NCI-H1930 (cell line): Measurements from ENCODE around the gene RBFOX2.
"Not testable (repeated sequence)": the region's sequence is repeated elsewhere in the genome, so short reads cannot be mapped to it uniquely, and the experiment has no call there.

ENCODE experiments used
- DNase-seq, 2 experiments: peaks; one replicate each; lab custom pipeline; 2025; lab: John Stamatoyannopoulos, UW

The RBFOX2 gene

DNA sequence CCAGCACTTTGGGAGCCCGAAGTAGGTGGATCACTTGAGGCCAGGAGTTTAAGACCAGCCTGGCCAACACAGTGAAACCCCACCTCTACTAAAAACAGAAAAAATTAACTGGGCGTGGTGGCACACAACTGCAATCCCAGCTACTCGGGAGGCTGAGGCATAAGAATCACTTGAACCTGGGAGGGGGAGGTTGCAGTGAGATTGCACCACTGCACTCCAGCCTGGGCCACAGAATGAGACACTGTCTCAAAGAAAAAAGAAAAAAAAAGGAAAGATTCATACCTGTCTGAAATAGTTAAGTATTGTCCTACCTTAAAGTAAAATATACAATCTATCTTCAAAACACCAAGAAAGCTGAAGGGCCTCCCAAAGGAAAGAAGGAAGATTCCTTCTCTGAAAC lies 20.1 kb downstream of the RBFOX2 start:
- DNase-seq: no peak

DNA sequence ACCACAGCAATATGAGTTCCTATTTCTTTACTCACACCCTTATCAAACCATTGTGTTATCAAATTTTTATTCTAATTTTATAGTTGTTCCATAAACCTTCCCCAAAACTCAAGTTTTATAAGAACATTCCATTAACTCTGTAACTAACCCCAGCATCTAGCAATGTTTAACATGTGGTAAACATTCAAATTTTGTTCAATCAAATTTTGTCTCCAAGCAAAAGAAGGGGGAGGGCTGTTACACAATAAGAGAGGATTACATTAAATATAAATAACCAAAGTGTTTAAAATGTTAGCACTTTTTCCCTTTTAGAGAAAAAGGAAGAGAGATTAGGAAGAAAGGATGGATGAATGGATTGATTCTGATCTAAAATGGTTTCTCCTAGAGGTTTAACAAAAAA lies 20.5 kb downstream of the RBFOX2 start:
- no peak for DNase-seq

DNA sequence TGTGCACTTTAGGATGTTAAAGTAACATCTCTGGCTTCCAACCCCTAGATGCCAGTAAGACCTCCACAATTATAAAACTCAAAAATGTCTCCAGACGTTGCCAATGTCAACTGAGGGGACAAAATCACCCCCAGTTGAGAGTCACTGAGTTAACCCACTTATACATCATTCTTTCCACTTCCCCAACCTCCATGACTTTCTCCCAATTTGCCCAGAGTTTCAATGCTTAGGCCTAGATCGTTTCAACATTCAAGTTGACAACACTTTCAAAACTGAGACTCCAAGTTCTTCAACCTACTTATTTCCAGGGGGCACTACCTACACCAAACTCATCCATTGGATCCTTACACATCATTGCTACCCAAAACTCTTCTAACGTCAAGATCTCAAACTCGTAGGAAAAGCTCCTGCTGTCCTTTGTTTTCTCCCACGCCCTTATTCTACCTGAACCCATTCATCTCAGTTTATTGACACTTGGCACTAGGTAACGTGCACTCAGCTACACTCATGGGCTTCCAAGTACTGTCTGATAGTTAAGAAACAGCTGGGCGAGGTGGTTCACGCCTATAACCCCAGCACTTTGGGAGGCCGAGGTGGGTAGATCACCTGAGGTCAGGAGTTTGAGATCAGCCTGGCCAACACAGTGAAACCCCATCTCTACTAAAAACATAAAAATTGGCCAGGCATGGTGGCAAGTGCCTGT lies 24.5 kb downstream of the RBFOX2 start:
- DNase-seq: no peak

DNA sequence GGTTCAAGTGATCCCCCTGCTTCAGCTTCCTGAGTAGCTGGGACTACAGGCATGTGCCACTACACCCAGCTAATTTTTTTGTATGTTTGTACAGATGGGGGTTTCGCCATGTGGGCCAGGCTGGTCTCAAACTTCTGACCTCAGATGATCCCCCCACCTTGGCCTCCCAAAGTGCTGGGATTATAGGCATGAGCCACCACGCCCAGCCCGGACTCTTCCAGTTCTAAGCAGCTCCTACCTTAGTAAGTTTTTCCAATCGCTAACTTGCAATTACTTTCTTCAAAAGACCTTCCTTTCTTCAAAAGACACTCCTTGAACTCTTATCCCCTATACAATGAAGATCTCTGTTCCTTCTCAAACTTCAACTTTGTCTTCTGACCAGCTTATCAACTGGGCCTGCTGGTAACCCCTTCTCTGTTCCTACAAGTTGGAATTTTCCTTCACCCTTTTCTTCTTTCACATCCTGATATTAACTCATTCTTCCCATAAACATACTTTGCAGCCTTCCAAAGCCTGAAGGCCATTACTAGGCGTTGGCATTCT lies 25.8 kb downstream of the RBFOX2 start:
- DNase-seq: no peak

DNA sequence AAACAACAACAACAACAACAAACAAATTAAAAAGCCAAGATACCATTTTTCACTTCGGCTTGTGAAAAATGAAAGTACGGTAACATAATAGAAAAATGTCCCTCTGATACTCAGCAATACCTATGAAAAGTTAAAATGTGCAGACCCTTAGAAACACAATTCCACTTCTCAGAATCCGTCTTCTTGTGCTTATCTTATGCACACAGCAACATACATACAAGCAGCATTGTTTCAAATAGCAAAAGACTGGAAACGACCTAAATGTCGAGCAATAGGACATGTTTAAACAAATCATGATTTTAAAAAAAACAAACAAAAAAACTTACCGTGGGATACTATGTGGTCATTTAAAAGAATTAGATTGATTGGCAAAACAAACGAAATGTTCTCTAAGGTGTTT lies 26.5 kb downstream of the RBFOX2 start:
- DNase-seq: no peak

DNA sequence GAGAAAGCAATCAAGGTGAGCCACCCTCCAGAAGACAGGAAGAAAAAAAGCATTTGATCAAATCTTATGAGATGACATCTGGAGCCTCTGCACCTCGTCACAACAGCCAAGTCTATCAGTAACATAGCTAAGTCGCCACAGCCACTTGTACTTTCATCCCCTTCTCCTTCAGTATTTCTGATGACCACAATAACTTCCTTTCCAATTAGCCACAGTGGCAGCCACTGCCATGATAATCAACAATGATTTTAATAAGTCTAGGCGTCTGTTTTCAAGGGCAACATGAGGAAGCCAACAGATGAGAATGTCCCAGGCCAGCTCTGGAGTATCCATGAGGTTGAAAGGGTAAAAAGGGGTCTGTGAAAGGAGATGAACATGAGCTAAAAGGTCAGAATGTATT lies 29.9 kb downstream of the RBFOX2 start:
- no peak for DNase-seq

DNA sequence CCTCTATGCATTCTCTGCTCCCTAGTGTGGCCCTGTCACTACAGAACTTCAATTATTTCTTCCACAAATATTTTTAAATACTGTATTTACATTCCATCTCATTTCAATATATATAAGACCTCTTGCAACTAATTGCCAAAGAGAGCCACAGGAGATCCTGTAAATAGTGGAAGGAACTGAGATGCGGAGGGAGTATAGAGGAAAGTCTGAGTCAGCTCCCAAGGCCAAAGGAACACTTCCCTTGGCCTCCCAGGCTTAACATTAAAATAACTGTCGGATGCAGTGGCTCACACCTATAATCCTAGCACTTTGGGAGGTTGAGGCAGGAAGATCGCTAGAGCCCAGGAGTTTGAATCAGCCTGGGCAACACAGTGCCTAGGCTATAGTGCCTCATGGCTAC lies 31.2 kb downstream of the RBFOX2 start:
- DNase-seq: no peak

DNA sequence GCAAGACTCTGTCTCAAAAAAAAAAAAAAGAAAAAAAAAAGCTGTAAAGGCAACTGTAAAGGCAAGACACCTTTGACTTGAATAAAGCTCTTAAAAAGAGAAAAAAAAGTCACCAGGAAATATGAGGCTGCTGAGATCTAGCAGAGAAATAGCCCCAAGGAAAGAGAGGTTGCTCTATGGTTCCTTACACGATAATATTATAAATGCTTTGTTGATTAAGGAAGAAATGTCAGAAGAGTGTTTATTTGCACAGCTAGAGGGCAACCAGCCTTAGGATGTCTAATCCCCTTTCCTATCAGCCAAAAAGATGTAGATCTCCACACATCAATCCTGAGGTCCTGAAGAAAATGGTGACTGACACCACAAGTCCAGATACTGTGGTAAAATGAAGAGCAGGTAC lies 32.0 kb downstream of the RBFOX2 start:
- DNase-seq: no peak

DNA sequence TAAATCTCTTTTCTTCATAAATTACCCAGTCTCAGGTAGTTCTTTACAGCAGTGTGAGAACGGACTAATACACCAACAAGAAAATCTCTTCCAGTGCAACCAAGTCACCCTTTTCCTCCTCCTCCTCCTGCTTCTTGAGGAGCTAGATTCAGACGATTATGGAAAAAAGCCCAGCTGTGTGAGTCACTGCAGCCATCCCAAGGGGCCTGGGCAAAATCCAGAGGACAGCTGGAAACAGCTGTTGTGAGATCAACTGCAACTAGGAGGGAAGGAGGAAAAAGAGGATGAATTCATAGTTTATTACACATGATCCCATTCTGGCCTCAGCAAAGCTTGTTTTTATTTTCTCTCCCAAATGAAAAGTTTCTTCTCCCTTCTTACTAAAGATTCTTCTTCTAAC lies 32.9 kb downstream of the RBFOX2 start:
- no peak for DNase-seq

DNA sequence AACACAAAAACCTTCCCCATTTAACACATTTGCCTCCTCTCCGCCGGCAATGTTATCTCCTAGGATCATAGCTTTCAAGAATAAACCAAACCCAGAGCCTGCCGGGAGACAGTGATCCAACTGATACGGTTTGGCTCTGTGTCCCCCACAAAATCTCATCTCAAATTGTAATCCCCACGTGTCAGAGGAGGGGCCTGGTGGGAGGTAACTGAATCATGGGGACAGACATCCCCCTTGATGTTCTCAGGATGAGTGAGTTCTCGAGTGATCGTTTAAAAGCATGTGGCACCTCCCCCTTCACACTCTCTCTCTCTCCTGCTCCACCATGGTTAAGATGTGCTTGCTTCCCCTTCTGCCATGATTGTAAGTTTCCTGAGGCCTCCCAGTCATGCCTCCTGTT lies 33.3 kb downstream of the RBFOX2 start:
- no peak for DNase-seq

DNA sequence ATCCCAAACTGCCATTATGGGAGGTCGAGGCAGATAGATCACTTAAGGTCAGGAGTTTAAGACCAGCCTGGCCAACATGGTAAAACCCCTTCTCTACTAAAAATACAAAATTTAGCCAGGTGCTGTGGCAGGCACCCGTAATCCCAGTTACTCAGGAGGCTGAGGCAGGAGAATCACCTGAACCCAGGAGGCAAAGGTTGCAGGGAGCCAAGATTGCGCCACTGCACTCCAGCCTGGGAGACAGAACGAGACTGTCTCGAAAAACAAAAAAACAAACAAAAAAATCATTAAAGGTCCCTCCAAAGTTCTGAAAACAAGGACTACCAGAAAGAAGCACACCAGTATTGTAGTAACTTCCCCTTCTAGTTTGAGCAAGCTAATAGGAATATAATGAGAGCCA lies 34.9 kb downstream of the RBFOX2 start:
- DNase-seq: not testable (repeated sequence)

DNA sequence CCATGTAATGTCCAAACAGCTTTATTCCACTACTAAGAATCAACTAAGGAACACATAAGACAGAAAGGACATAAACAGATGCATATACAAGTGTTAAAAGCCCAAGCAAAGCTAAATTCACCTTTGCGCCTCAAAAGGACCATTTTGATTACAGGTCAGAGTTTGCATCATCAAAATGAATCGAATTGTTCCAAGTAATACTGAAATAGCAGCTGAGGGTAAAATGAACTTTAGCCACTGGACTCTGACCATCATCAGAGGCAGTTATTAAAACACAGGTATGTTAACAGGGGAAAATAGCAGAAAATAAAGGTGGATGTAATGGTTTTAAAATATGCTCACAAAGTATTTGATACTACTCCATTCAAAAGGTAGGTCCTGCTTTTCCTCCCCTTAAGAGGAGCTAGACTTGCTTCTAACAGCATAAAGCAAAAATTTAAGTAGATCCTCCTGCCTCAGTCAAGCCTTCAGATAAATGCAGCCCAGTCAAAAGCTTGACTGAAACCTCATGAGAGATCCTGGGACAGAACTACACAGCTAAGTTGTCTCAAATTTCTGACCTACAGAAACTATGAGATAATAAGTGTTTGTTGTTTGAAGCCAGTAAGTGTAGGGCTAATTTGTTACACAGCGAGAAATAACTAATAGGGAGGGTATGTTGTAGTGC lies 35.4 kb downstream of the RBFOX2 start:
- DNase-seq: no peak

DNA sequence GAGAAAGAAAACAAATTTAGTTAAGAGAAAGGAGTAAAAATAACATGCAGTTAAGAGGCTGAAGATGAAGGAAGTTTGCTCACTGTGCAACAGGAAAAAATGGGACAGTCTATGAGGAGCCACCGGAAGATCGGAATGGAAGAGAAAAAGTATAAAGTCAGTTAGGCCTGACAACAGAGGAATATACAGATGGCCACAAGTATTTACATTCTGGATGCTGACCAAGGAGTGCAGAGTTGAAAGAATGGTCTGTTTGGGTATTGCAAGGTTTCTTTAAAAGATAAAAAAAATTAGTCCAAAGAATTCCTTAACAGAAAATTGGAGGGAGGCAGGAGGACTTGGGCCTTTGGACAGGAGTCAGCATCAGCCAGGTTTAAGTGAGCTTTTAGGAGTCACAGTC lies 37.5 kb downstream of the RBFOX2 start:
- DNase-seq: no peak

DNA sequence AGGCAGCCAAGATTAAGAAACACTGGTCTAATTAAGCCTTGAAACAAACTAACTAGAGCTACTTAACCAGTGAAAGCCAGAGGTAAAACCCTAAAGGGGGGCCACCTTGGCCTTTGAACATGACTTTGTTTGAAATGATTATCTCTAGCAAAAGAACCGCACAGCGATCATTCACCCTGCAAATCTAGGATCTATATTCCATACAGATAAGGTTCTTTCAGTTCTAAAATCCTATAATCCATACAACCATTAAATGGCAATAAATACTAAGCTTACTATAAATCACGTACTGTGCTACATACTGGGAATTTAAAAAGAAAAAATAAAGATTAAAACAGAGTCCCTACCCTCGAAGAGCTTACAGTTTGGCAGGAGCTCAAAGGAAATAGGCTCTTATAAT lies 40.6 kb downstream of the RBFOX2 start:
- no peak for DNase-seq

DNA sequence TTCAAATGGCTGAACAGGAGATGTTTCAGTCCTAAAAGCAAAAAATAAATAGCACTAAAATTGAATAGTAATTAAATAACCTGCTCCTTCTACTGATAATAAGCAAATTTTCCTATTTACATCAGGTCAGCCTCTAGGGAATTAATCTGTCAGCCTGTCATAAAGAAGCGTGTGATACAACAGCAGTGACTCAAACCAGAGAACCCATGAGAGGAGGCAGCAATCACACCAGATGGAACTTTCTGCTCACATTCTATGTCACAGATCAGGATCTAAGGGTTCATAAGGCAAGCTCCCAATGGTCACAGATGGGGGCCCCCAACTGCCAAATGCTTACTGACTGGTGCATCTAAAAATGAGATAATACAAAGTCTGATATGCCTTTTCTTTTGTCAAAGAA lies 41.1 kb downstream of the RBFOX2 start:
- DNase-seq: no peak

DNA sequence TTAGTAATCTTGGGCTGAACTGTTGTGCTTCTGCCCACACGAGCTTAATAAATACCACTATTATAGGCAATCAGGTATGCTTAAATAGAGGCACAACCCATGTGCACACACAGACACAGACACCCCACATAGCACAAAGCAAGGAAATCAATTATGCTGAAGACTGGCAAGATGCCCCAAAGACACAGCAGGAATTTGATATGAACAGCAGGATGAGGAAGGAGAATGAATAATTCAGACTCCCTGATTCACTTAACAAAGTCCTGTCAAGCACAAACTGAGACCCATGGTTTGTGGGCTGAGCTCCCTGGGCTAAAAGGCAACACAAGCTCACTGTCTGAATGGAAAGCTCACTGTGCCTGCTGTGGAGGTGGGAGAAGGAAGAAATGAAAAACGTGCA lies 42.5 kb downstream of the RBFOX2 start:
- no peak for DNase-seq

DNA sequence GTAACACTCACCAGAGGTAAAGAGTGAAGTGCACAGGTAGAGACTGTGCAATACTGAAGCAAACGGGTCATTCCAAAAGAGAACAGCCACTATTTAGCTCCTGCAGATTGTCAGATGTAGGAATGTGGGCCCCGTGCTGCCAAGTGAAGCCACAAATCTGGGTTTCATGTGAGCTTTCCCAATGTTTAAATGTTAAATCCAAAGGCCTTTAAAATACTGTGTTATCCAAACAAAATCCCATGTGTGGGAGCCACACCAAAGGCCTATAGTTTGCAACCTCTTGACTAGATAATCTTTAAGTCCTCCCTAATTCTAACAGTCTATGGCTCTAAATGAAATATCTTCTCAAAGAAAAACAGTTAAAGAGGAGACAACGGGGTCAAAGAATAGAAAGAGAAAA lies 43.3 kb downstream of the RBFOX2 start:
- DNase-seq: no peak

DNA sequence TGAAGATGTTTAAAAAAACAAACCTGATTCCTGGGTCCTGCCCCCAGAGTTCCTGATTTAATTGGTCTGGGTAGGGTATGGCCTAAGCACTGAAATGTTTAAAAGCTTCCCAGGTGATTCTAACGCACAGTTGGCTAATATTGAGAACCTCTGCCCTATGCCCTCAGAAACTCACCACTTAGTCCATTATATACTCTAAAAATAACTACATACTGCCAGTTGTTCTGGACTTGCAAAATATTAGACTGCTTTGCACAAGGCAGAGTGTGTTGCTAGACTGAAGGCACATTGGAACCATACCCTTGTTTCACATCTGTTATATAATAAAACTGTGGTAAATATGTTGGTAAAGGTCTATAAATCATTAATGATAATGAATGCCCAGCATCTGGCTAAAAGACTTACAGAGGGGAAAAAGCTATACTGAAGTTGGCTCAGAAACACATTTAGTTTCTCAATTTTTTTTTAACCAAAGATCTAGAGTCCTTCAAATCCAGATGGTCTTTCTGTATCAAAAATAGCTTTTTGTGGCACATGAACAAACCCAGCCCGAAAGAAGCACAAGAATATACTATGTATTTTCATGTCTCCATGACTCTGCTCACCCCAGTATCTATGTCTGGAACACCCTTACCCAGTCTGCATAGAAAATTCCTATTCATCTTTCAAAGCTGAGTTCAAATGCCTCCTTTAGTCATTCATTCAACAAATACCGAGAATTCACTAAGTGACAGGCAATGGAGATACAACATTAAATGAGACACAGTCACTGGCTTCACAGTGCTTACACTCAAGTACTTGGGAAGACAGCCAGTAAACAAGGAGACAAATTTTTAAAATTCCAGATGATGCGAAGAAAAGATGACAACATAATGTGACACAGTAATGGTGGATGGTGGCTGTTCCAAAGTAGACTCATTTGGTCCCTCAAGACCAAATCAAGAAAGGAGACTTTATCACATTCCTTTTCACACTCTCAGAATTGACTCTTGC lies 44.1 kb downstream of the RBFOX2 start:
- no peak for DNase-seq

DNA sequence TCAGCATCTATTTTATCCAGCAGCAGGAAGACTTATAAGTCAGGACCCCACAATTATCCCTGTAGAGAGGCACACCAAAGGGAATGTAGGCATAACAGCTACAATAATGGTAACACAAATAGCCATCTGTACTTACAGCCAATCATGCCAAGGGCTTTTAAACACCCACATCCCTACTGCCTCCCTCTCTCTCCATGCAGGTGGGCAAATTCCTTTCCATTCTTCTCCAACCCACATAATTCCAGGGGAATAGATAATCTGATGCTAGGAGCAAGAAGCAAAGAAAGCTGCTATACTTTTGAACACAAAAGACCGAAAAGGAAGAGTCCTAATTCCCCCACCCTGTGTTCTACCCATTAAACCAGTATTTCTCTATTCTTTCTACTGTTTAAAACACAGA lies 46.7 kb downstream of the RBFOX2 start:
- DNase-seq: no peak

DNA sequence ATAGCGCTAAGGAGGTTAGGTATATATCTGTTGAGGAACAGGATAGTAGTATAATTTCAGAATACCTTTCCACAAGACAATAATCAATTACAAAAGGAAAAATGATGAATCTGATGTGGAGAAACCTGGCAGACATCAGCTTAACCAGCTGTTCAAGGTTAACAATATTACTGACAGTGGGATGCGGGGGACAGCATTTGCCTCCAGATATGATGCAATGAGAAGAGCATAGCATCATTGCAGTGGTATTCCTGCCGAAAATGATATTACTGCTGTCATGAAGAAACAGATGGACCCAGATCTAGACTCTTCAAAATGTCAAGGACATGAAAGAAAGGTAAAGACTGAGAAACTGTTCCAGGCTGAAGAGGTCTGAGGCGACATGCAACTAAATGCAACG lies 49.7 kb downstream of the RBFOX2 start:
- no peak for DNase-seq

DNA sequence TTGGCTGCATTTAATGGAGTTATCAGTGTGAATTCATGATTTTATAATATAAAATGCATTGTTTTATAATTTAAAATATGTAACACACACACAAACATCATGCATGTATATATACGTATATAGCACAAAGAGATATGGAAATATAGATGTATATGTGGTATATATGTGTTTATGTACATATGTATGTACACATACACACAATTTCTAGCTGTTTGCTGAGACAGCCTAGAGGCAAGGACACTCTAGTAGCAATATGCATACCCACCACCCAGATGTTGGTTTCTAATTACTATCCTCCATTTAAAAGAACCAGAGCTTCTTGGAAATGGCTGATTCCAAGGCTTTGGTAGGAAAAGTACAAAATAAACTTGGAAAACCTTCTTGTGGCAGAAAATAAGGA lies 50.4 kb downstream of the RBFOX2 start:
- DNase-seq: no peak

DNA sequence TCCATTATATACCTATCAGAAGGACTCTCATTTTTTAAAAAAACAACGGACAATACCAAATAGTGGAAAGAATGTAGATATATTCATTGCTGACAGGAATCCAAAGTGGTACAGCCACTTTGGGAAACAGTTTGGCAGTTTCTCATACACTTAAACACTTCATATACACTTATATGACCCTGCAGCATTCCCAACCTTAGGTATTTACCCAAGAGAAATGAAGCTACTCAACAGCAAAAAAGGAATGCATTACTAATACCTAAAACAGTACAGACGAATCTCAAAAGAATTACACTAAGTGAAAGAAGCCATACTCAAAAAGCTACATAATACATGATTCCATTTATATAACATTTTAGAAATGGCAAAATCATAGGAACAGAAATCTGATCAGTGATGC lies 51.5 kb downstream of the RBFOX2 start:
- DNase-seq: no peak

DNA sequence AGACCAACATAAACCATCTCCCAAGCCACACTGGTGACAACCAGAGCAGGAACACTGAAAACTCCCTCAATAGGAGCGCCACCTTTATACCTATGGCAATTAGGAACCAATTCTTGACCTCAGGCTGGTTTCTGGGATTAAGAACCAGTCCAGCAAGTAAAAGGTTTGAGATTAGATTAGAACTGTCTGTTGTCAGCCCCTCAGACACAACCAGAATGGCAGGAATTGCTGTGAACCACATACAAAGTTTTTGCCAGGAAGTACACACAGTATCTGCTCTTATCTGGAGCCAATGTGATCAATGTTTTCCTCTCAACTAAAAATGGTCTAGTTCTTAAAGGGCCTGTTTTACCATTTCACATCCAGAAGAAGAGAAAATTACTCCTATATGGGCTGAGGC lies 55.2 kb downstream of the RBFOX2 start:
- DNase-seq: no peak
